Measurements from ENCODE around the gene RELA. TPM values are rescaled to one million over a fixed set of nuclear protein-coding genes. Genes with fewer than 3 reads are reported as not detected.
"Not testable (repeated sequence)": the region's sequence is repeated elsewhere in the genome, so short reads cannot be mapped to it uniquely, and the experiment has no call there.

The RELA gene
- 10 to 100 TPM; 81.7 to 97.8 TPM for total RNA-seq

- peak; percentile 79 to 91 for ATAC-seq
- H3K9me3 Mint-ChIP-seq: no peaks in the 10 kb centered on the region
- H3K36me3 Mint-ChIP-seq: peaks cover 0 to 24% of the 10 kb centered on the region in 2 donors
- peak within 1 kb of the TSS; percentile 91 to 97 for H3K27ac Mint-ChIP-seq
- peak; percentile 93 to 94 for DNase-seq (ENCODE audit: low spot score in 2 of 2)
These were observed at the start of gene RELA for GRCh38 chr11:65662799-65663638. Gene RELA (minus strand): TSS chr11:65662916. CDS start chr11:65662832, 84 bp downstream.

DNA sequence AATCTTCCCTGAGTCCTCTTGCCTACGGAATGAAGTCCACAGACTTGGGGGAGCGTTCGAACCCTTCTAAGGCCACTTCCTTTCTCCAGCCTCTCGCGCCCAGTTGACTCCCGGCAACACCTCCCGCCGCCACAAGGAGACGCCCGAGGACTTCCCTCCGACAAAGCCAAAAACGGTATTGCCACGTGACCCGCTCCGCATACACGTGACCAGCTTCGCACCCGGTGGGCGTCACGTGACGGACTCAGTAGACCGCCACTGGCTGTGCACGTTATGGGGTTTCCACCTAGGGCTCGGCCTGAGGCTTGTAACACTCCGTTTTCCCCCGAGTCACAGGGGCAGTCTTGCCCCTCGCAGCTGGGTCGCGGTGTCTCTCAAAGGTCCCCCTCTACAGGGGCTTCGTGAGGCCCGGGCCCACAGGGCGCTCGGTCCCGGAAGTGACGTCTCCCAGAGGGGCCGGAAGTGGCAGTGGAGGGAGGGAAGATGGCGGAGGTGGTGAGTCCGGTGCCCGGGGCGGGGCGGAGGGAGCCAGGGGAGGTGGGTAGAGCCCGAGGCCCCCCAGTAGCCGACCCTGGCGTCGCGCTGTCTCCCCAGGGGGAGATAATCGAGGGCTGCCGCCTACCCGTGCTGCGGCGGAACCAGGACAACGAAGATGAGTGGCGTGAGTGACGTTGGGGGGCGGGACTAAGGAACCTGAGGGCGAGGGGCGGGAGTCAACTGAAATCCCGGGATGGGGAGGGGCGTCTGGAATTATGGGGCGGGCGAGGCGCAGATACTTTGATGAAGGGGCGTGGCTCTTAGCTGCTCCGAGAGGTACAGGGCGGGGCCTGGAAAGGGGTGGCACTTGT, 49.3 kb upstream of the RELA start, which contains the start of gene KAT5:
Gene KAT5 (plus strand): TSS at position 468 of the 848 bp plus-strand sequence. CDS start 16 bp downstream, at position 484.
- Mint-ChIP-seq H3K9me3 (no peaks in the 10 kb centered on the region), H3K36me3 (peaks cover 17 to 24% of the 10 kb centered on the region in 2 donors), H3K27ac (peak within 1 kb of the TSS; percentile 99 to 100)
- peak; percentile 87 to 88 for ATAC-seq
- peak; percentile 98 to 99 for DNase-seq (ENCODE audit: low spot score in 2 of 2)

DNA sequence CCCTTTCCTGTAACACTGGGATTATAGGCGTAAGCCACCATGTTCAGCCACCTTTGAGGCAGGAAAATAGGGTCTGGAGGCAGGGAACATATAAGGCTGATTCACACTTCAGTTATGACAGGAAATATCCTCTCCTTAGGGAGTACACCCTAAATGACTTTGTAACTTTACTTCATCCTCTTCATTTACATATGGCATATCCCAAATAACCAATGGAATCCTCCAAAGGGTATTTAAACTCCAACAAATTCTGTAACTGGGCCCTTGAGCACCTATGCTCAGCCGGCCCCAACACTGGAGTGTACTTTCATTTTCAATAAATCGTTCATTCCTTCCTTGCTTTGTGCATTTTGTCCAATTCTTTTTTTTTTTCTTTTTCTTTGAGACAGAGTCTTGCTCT, 47.7 kb upstream of the RELA start:
- ATAC-seq (no peak), DNase-seq (ENCODE audit: low spot score in 2 of 2) (no peak)
- Mint-ChIP-seq H3K9me3 (no peaks in the 10 kb centered on the region), H3K36me3 (peaks cover 17 to 24% of the 10 kb centered on the region in 2 donors), H3K27ac (no peak overlapping the region)

DNA sequence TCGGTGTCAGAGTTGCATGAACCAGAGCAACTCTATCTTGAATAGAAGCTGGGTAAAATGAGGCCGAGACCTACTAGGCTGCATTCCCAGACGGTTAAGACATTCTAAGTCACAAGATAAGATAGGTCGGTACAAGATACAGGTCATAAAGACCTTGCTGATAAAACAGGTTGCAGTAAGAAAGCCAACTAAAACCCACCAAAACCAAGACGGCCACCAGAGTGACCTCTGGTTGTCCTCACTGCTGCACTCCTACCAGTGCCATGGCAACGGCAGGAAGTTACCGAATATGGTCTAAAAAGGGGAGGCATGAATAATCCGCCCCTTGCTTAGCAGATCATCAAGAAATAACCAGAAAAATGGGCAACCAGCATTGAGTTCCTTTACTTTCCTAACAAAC, 46.9 kb upstream of the RELA start:
- Mint-ChIP-seq H3K9me3 (no peaks in the 10 kb centered on the region), H3K27ac (no peak overlapping the region), H3K36me3 (peaks cover 10 to 16% of the 10 kb centered on the region in 2 donors)
- DNase-seq (ENCODE audit: low spot score in 2 of 2) (no peak), ATAC-seq (no peak)

DNA sequence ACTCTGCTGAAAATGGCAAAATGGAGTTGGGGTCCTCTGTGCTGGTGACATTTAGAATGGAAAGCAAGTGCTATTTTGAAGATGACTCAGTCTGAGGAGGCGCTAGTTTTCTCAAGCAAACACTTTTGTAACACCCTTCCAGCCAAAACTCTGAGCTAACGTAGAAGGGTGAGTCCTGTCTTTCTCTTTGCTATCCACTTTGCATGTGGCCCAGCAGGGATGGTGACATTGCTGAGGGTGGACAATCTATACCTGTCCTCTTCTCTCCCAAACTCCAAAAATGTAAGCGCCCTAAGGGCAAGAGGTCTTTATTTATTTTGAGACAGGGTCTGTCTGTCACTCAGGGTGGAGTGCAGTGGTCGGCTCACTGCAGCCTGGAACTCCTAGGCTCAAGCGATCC, 45.7 kb upstream of the RELA start:
- DNase-seq (ENCODE audit: low spot score in 2 of 2) (no peak), ATAC-seq (no peak)
- H3K9me3 Mint-ChIP-seq: no peaks in the 10 kb centered on the region
- H3K27ac Mint-ChIP-seq: no peak overlapping the region
- peaks cover 1 to 8% of the 10 kb centered on the region in 2 donors for H3K36me3 Mint-ChIP-seq

GRCh38 chr11:65707002-65707401, 44.3 kb upstream of the RELA start:
- H3K36me3 Mint-ChIP-seq; H3K27ac Mint-ChIP-seq; DNase-seq (ENCODE audit: low spot score in 2 of 2); ATAC-seq; H3K9me3 Mint-ChIP-seq: not testable (repeated sequence)

DNA sequence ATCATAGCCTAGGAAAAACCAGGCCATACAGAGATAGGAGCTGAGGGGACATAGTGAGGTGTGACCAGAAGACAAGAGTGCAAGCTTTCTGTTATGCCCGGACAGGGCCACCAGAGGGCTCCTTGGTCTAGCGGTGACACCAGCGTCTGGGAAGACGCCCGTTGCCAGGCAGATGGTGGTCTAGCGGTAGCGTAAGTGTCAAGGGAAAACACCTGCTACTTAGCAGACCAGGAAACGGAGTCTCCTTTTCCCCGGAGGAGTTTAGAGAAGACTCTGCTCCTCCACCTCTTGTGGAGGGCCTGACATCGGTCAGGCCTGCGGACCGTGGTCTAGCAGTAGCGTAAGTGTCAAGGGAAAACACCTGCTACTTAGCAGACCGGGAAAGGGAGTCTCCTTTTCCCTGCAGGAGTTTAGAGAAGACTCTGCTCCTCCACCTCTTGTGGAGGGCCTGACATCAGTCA, 43.6 kb upstream of the RELA start:
- H3K9me3 Mint-ChIP-seq, H3K36me3 Mint-ChIP-seq, H3K27ac Mint-ChIP-seq: not testable (repeated sequence)
- DNase-seq (ENCODE audit: low spot score in 2 of 2): peak; percentile 73 to 86
- peak; percentile 53 to 54 for ATAC-seq

DNA sequence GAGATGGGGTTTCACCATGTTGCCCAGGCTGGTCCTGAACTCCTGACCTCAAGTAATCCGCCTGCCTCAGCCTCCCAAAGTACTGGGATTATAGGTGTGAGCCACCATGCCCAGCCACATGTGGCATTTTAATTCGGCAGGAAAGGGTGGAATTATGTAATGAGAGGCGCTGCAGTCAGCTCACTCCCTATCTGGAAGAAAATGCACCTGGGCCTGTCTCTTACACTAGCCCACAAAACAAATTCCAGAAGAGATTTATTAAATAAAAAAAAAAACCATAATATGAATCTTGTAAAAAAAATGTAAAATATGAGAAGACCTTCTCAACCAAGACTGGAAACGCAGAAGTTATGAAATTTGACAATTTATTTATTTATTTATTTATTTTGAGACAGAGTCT, 41.1 kb upstream of the RELA start:
- no peak for ATAC-seq
- no peaks in the 10 kb centered on the region for H3K36me3 Mint-ChIP-seq
- H3K27ac Mint-ChIP-seq: no peak overlapping the region
- DNase-seq (ENCODE audit: low spot score in 2 of 2): no peak
- H3K9me3 Mint-ChIP-seq: no peaks in the 10 kb centered on the region

GRCh38 chr11:65701686-65702085, 39.0 kb upstream of the RELA start:
- no peak overlapping the region for H3K27ac Mint-ChIP-seq
- ATAC-seq (no peak), DNase-seq (ENCODE audit: low spot score in 2 of 2) (no peak)
- H3K36me3 Mint-ChIP-seq: no peaks in the 10 kb centered on the region
- H3K9me3 Mint-ChIP-seq: no peaks in the 10 kb centered on the region

GRCh38 chr11:65700399-65700798, 37.7 kb upstream of the RELA start:
- DNase-seq (ENCODE audit: low spot score in 2 of 2): no peak
- H3K27ac Mint-ChIP-seq: no peak overlapping the region
- H3K36me3 Mint-ChIP-seq: no peaks in the 10 kb centered on the region
- ATAC-seq: no peak
- H3K9me3 Mint-ChIP-seq: no peaks in the 10 kb centered on the region

DNA sequence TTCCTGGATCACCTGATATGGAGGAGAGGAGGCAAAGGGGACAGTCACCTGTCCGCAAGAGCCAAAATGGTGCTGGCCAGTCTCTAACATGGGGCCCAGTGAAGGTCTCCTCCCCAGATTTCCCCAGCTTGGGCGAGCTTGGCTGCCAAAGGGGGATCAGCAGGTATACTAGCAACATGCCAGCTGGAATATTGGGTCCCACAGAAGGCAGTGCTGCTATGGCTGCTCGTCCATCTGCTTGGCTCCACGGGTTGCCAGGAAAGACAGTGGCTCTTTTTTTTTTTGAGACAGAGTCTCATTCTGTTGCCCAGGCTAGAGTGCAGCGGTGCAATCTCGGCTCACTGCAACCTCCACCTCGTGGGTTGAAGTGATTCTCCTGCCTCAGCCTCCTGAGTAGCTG, 36.6 kb upstream of the RELA start:
- DNase-seq (ENCODE audit: low spot score in 2 of 2): no peak
- H3K36me3 Mint-ChIP-seq: no peaks in the 10 kb centered on the region
- H3K27ac Mint-ChIP-seq: no peak overlapping the region
- H3K9me3 Mint-ChIP-seq: no peaks in the 10 kb centered on the region
- no peak for ATAC-seq

- H3K36me3 Mint-ChIP-seq: no peaks in the 10 kb centered on the region
- H3K9me3 Mint-ChIP-seq: no peaks in the 10 kb centered on the region
- DNase-seq (ENCODE audit: low spot score in 2 of 2): no peak
- no peak for ATAC-seq
- peak overlapping the region in 1 of 2 donors; percentile 73 for H3K27ac Mint-ChIP-seq
These were observed 35.5 kb upstream of the RELA start for GRCh38 chr11:65698205-65698604.

- ATAC-seq (no peak), DNase-seq (ENCODE audit: low spot score in 2 of 2) (no peak)
- Mint-ChIP-seq H3K27ac (no peak overlapping the region), H3K36me3 (no peaks in the 10 kb centered on the region), H3K9me3 (no peaks in the 10 kb centered on the region)
These were observed 34.3 kb upstream of the RELA start for GRCh38 chr11:65696802-65697552.

DNA sequence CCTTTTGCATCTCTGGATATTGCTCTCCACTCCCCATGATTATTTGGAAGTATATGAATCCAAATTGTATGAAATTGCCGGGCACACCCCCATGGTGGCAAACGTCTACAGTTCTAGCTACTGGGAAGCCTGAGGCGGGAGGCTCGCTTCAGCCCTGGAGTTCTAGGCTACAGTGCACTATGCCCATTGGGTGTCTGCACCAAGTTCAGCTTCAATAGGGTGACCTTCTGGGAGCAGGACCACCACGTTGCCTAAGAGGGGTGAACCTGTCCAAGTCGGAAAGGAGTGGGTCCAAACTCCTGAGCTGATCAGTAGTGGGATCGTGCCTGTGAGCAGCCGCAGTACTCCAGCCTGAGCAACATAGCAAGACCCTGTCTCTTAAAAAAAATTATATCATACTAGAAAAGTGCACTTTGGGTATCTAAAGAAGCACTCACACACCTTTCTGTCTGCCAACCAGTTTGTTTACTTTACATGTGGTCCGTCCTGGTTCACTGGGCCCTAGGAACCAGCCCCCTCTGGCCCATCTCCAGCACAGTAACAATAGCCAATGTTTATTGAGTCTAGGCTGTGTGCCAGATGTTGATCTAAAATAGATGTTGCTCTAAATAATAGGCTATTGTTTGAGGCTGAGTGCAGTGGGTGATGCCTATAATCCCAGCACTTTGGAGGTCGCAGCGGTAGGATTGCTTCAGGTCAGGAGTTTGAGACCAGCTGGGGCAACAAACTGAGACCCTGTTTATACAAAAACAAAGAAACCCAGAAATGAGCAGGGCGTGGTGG, 32.9 kb upstream of the RELA start:
- H3K9me3 Mint-ChIP-seq: no peaks in the 10 kb centered on the region
- H3K36me3 Mint-ChIP-seq: no peaks in the 10 kb centered on the region
- no peak overlapping the region for H3K27ac Mint-ChIP-seq
- DNase-seq (ENCODE audit: low spot score in 2 of 2): no peak
- no peak for ATAC-seq

DNA sequence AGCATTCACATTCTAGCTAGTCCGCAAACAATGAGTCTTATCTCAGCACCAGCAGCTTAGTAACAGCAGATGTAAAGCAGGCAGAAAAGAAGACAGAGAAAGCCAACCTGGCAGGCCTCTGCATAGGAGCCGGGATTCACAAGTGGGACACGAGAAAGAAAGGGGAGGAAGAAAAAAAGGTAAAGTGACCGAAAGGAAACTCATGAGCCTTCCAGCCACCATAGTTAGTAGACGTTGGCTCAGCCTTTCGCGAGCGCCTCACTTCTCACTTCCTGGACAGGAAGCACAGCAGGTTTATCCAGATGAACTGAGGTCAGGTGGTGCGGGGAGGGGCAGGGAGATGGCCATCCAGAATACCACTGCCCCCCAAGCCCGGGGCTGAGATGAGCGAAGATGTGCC, 29.7 kb upstream of the RELA start:
- DNase-seq (ENCODE audit: low spot score in 2 of 2): no peak
- ATAC-seq: no peak
- Mint-ChIP-seq H3K9me3 (no peaks in the 10 kb centered on the region), H3K27ac (no peak overlapping the region), H3K36me3 (no peaks in the 10 kb centered on the region)

DNA sequence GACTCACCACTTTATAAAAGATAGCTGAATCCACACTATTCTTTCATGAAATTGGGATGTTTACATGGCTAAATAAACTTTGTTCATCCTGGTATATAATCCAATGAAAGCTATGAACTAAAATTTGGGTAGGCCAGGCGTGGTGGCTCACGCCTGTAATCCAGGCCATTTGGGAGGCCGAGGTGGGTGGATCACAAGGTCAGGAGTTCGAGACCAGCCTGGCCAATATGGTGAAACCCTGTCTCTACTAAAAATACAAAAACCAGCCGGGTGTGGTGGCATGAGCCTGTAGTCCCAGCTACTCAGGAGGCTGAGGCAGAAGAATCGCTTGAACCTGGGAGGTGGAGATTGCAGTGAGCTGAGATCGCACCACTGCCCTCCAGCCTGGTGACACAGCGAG, 29.1 kb upstream of the RELA start:
- H3K27ac Mint-ChIP-seq; H3K9me3 Mint-ChIP-seq; DNase-seq (ENCODE audit: low spot score in 2 of 2); ATAC-seq; H3K36me3 Mint-ChIP-seq: not testable (repeated sequence)
